ENCODE results near the gene SLC39A11. TPM values are rescaled to one million over a fixed set of nuclear protein-coding genes. Genes with fewer than 3 reads are reported as not detected.
"Not testable (repeated sequence)": the region's sequence is repeated elsewhere in the genome, so short reads cannot be mapped to it uniquely, and the experiment has no call there.

The SLC39A11 gene
- polyA plus RNA-seq, 1 donor, result 24.4 TPM

GRCh38 chr17:72948115-72948514, 144.4 kb downstream of the SLC39A11 start:
- DNase-seq, result no peak

GRCh38 chr17:72947475-72947874, 145.0 kb downstream of the SLC39A11 start:
- DNase-seq, result no peak

DNA sequence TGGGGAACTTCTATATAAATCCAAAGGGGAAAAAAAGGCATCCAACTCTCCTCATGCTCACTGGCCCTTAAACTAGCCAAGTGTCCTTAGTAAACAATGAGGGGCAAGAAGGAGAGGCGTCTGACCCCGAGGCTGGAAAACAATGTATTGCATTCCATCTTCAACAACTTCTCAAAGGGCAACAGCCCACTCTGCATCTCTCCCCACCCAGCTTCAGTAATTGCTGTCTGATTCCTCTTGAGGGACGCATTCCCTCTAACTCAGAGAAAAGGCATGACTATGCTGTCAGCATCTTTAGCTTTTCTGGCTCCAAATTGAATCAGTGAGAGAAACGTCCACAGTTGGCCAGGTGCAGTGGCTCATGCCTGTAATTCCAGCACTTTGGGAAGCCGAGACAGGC, 145.8 kb downstream of the SLC39A11 start:
- no peak for DNase-seq

DNA sequence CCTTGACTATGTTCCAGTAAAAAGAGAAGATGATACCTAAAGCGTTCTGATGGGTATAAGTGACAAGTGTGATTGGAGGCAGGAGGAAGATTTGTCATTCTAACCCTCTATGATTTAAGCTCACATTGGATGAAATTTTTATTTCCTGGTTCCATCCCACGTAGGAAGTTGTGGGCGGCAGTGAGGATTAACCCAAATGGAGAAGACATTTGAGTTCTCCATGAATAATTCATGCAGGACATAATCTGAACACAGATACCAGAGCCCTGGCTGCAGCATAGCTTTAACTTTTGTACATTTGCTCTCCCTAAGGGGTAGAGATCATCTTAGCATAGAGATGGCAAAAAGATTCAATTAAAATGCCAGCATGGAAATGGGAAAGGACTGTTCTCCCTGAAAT, 146.3 kb downstream of the SLC39A11 start:
- no peak for DNase-seq

- DNase-seq, result no peak
Observed at GRCh38 chr17:72945473-72945872, 147.0 kb downstream of the SLC39A11 start.

- no peak for DNase-seq
Observed at GRCh38 chr17:72943826-72944689, 148.4 kb downstream of the SLC39A11 start.

DNA sequence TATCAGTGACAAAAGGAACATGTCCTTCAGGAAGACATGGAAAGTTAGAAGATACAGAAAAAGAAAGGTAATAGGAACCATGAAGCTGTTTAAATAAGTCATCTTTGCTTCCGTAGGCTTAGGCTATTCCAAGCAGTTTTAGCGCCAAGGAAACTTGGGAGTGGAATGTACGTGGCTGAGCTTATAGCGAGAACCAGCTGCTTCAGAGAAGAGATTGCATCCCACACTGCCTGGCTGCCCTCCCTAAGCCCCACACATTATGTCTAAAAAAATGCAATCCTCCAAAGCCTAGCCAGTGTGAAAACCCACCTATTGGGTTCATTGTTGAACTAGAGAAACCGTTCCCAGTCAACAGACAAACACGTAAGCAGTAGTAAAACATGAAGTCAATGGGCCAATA, 149.9 kb downstream of the SLC39A11 start:
- no peak for DNase-seq

DNA sequence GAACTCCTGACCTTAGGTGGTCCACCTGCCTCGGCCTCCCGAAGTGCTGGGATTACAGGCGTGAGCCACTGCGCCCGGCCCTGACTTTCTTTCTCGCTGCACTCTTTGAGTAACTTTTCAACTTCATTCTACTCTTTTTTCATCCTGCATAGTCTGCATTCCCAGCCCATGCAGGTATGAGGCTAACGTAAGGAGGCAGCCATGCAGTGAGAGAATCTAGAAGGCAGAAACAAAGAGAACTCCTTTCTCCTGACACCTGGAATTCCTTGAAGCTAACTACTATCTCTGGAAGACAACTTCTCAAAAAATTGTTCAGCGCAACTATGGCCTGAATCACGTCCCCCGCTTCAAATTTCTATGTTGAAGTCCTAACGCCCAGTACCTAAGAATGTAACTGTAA, 152.0 kb downstream of the SLC39A11 start:
- DNase-seq, result no peak

- no peak for DNase-seq
Observed at GRCh38 chr17:72938482-72938881, 154.0 kb downstream of the SLC39A11 start.

DNA sequence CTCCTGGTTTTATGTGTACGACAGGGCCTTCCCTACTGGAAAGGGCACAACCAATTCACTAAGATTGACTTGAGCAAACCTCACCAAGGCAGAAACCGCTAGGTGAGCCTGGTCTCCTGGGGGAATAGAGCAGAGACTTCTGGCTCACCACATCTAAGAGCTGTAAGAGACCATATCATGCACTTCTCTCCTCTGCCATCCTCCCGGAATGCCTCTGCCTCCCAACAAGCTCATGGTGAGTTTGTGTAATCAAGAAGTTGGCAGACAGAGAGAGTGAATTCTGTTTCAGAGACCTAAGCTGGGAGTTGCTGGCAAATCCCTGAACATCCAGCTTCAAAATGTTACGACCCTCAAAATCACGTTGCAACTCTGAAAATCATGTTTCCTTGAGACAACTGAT, 154.8 kb downstream of the SLC39A11 start:
- DNase-seq, result no peak

DNA sequence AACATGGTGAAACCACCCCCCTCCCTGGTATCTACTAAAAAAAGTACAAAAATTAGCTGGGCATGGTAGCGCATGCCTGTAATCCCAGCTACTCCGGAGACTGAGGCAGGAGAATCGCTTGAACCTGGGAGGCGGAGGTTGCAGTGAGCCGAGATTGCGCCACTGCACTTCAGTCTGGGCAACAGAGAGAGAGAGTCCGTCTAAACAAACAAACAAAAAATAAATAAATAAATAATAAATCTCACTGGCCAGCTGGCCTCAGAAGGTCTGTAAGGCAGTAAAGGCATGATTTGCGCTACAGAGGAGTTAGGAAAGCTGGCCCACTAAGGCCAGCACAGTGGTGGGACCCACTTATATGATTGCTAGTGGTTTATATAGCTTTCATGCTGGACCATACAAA, 155.2 kb downstream of the SLC39A11 start:
- DNase-seq, result not testable (repeated sequence)

- no peak for DNase-seq
Observed at GRCh38 chr17:72935984-72936383, 156.5 kb downstream of the SLC39A11 start.

- DNase-seq, result no peak
Observed at GRCh38 chr17:72934927-72935326, 157.6 kb downstream of the SLC39A11 start.

- no peak for DNase-seq
Observed at GRCh38 chr17:72931635-72932034, 160.9 kb downstream of the SLC39A11 start.

- no peak for DNase-seq
Observed at GRCh38 chr17:72931163-72931562, 161.3 kb downstream of the SLC39A11 start.

- peak; percentile 43 for DNase-seq
Observed at GRCh38 chr17:72930031-72930430, 162.5 kb downstream of the SLC39A11 start.

DNA sequence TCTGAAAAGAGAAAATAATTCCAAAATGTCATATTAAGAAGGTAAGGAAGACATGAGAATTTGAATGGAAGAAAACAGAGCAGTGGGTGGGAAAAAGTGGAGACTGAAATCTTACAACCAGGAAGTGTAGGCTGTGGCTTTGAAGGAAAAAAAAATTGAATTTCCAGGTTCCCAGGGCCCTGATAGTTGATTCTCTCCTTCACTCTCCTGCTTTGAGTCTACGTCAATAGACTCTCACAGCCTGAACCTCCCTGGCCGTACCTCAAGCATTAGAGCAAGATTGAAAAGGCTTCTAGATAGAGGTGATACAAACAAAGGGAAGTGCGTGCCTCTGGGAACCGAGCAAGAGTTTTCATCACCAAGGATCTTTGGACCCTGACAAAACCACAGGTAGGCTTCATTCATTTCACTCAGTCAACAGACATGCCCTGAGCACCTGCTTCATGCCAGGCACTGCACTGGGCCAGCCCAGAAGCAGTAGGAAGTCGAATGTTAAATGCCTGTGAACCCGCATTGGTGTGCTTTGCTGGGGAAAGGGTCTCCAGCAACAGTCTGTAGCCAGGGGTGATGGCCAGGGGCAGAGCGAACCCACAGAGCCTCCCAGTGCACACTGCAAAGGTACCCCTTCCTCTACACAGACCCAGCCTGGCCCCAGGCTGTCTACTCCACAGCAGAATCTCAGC, 163.9 kb downstream of the SLC39A11 start:
- DNase-seq, result no peak

DNA sequence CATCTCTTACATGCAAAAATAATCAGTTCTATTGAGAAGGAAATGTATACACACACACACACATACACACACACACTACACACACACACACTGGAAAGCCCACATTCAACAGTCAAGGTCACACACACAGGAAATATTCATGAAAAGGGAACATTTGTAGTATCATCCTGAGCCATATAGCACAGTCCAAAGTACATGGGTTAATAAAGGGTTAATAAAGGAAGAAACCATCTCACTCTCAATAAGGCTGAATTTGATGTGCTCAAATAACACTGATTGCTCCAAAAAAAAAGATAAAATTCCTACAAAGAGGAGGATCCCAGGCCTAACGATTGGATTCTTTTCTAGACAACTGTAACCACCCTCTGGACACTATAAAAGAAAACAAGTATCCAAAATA, 164.7 kb downstream of the SLC39A11 start:
- no peak for DNase-seq

- no peak for DNase-seq
Observed at GRCh38 chr17:72927146-72927545, 165.3 kb downstream of the SLC39A11 start.

- no peak for DNase-seq
Observed at GRCh38 chr17:72926171-72926570, 166.3 kb downstream of the SLC39A11 start.

DNA sequence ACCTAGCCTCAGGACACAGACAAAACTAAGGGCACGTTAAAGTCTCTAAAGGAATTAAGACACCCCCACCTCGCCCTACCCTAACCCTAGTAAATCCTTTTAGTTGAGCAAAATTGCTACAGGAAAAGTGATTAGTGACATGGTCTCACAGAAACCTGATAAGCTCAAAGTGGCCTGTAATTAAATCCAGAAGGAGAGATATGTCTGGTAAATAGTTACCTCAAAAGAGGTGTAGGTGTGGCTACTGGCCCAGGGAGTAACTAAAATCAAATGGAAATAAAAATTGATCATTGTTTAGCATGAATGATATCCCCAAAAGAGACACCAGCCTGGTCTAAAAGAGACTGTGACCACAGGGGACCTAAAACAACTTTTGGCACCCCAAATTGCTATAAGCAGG, 168.3 kb downstream of the SLC39A11 start:
- no peak for DNase-seq

DNA sequence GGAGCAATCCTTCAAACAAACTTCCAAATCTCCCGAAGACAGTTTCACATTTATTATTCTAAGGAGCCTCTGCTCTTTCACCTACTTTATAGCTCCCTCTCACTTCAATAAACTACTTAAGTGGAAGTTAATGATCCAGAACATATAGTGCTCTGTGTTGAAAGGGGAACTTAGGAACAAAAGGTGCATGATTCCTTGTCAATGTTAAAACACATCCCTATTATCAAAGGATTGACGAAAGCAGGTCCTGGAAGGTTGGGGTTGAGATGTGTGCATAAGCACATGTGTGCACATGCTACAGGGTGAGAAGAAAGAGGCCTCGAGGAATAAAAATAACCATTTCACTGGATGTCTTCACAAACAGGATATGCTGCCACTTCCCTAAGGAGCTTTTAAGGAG, 170.3 kb downstream of the SLC39A11 start:
- no peak for DNase-seq

DNA sequence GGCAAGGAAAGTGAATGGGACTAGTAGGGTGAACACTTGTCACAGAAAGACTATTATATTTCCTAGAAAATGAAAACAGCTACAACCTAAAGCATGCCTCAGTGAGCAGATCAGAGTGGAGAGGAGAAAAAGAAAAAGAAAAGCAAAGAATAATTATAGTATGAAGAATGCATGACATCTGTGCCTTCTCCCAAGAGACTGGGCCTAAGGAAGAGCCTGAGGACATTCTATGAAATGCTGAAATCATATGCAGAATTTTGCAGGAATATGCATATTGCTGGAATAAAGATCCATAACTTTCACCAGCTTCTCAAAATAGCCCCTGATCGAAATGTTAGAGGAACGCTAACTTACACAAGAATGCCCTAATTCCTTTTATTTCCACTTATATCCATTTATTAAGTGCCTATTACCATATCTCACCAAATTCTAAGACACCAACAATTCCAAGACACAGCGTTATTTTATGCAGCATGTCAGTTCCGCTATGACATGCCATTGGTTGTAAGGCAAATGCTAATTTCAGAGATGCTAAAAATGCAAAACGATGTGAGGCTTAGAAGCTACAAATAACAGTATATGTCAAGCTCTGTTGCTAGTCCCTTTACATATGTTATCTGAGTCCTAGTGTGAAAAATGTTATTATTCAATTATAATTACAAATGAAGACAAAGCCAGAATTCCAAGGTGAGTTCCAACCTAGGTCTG, 171.0 kb downstream of the SLC39A11 start:
- no peak for DNase-seq

Measured in left kidney (tissue), 2 donors.